ENCODE results near the gene JAK3.
A peak's percentile ranks its signal among the peaks of the same experiment; 100 is the strongest.

Gene JAK3

GRCh38 chr19:17795495-17795856 lies 52.3 kb downstream of the JAK3 start:
- intact Hi-C loops (cut with DNase I; ENCODE audit: low total_unique reads) = no loop called here
- no peak overlapping the region for H3K27ac ChIP-seq

GRCh38 chr19:17794731-17795494 lies 52.9 kb downstream of the JAK3 start, which contains the start of gene B3GNT3:
Gene B3GNT3, plus strand, starts transcription at chr19:17795138. Its CDS starts 12,670 bp downstream, at chr19:17807808.
- Histone ChIP-seq H3K9me3 (no peaks in the 10 kb centered on the region), H3K4me3 (peak within 1 kb of the TSS in 1 of 2 donors; percentile 3), H3K27ac (no peak within 1 kb of the TSS), H3K27me3 (peaks cover 4 to 74% of the 10 kb centered on the region in 2 donors), H3K4me1 (peaks cover 0 to 7% (median 0%) of the 10 kb centered on the region in 4 donors), H3K36me3 (no peaks in the 10 kb centered on the region)
- intact Hi-C loops (cut with DNase I; ENCODE audit: low total_unique reads) = no loop called here
- TF ChIP-seq, protein P1, sequence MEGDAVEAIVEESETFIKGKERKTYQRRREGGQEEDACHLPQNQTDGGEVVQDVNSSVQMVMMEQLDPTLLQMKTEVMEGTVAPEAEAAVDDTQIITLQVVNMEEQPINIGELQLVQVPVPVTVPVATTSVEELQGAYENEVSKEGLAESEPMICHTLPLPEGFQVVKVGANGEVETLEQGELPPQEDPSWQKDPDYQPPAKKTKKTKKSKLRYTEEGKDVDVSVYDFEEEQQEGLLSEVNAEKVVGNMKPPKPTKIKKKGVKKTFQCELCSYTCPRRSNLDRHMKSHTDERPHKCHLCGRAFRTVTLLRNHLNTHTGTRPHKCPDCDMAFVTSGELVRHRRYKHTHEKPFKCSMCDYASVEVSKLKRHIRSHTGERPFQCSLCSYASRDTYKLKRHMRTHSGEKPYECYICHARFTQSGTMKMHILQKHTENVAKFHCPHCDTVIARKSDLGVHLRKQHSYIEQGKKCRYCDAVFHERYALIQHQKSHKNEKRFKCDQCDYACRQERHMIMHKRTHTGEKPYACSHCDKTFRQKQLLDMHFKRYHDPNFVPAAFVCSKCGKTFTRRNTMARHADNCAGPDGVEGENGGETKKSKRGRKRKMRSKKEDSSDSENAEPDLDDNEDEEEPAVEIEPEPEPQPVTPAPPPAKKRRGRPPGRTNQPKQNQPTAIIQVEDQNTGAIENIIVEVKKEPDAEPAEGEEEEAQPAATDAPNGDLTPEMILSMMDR (IDR thresholded peaks at IDR 0.05) = no peak
- DNase-seq = no peak

More at GRCh38 chr19:17795495-17795856, 52.3 kb downstream of the JAK3 start:
- Histone ChIP-seq H3K9me3 (no peaks in the 10 kb centered on the region), H3K4me3 (no peak overlapping the region), H3K4me1 (peaks cover 0 to 7% (median 0%) of the 10 kb centered on the region in 4 donors), H3K27me3 (peaks cover 4 to 72% of the 10 kb centered on the region in 2 donors), H3K36me3 (no peaks in the 10 kb centered on the region)
- TF ChIP-seq, protein P1 (IDR thresholded peaks at IDR 0.05) = no peak
- no peak for DNase-seq

GRCh38 chr19:17794412-17794730 lies 53.4 kb downstream of the JAK3 start:
- Histone ChIP-seq H3K27ac (no peak overlapping the region), H3K27me3 (peaks cover 4 to 70% of the 10 kb centered on the region in 2 donors), H3K4me1 (peaks cover 0 to 7% (median 0%) of the 10 kb centered on the region in 4 donors), H3K4me3 (no peak overlapping the region), H3K36me3 (no peaks in the 10 kb centered on the region), H3K9me3 (no peaks in the 10 kb centered on the region)
- no peak for DNase-seq
- intact Hi-C loops (cut with DNase I; ENCODE audit: low total_unique reads) = no loop called here
- TF ChIP-seq, protein P1 (IDR thresholded peaks at IDR 0.05) = no peak

GRCh38 chr19:17790059-17790780 lies 57.6 kb downstream of the JAK3 start:
- no peak for DNase-seq
- H3K4me1 ChIP-seq = peaks cover 0 to 7% (median 0%) of the 10 kb centered on the region in 4 donors
- no peaks in the 10 kb centered on the region for H3K36me3 ChIP-seq
- H3K9me3 ChIP-seq = no peaks in the 10 kb centered on the region
- no peak overlapping the region for H3K27ac ChIP-seq
- H3K27me3 ChIP-seq = peaks cover 4 to 51% of the 10 kb centered on the region in 2 donors
- H3K4me3 ChIP-seq = no peak overlapping the region
- TF ChIP-seq, protein P1 (IDR thresholded peaks at IDR 0.05) = no peak
- intact Hi-C loops (cut with DNase I; ENCODE audit: low total_unique reads) = no loop called here

GRCh38 chr19:17788632-17789031 lies 59.1 kb downstream of the JAK3 start:
- Histone ChIP-seq H3K4me3 (no peak overlapping the region), H3K36me3 (no peaks in the 10 kb centered on the region), H3K9me3 (no peaks in the 10 kb centered on the region), H3K4me1 (peaks cover 0 to 4% (median 0%) of the 10 kb centered on the region in 4 donors), H3K27me3 (peaks cover 0 to 45% of the 10 kb centered on the region in 2 donors), H3K27ac (no peak overlapping the region)
- DNase-seq = no peak
- TF ChIP-seq, protein P1 (IDR thresholded peaks at IDR 0.05) = no peak
- intact Hi-C loops (cut with DNase I; ENCODE audit: low total_unique reads) = no loop called here

Measured in tibial artery (tissue), 4 donors.